Stomach smooth muscle (tissue), 2 donors: ENCODE measurements around the gene B4GAT1.
"Not testable (repeated sequence)": the region's sequence is repeated elsewhere in the genome, so short reads cannot be mapped to it uniquely, and the experiment has no call there.

ENCODE experiments used
- H3K27ac ChIP-seq: one replicate; pipeline ENCODE4 v1.7.0; 2013; ENCODE audit warnings: mild to moderate bottlenecking, low read length, inconsistent platforms
- H3K27me3 ChIP-seq, 2 donors: one replicate each; pipeline ENCODE4 v1.7.0; 2013; ENCODE audit warnings: low read length in 2 of 2; ENCODE audit not compliant: insufficient read depth in 2 of 2, control insufficient read depth in 1 of 2
- H3K36me3 ChIP-seq, 2 donors: one replicate each; pipeline ENCODE4 v1.7.0; 2013; ENCODE audit warnings: low read length in 2 of 2; ENCODE audit not compliant: control insufficient read depth in 2 of 2, insufficient read depth in 2 of 2
- H3K4me1 ChIP-seq: one replicate; pipeline ENCODE4 v1.7.0; 2013; ENCODE audit warnings: low read length; ENCODE audit not compliant: control insufficient read depth, insufficient read depth
- H3K4me3 ChIP-seq, 2 donors: one replicate each; pipeline ENCODE4 v1.7.0; 2013; ENCODE audit warnings: low read length in 2 of 2
- H3K9ac ChIP-seq, 2 donors: one replicate each; pipeline ENCODE4 v1.7.0; 2013; ENCODE audit warnings: low read length in 2 of 2, mild to moderate bottlenecking in 1 of 2
- H3K9me3 ChIP-seq, 2 donors: one replicate each; pipeline ENCODE4 v1.7.0; 2013; ENCODE audit warnings: low read length in 2 of 2; ENCODE audit not compliant: control insufficient read depth in 2 of 2
- donor health status: healthy.
- donor health status: Pancreatic carcinoma.

Gene B4GAT1

DNA sequence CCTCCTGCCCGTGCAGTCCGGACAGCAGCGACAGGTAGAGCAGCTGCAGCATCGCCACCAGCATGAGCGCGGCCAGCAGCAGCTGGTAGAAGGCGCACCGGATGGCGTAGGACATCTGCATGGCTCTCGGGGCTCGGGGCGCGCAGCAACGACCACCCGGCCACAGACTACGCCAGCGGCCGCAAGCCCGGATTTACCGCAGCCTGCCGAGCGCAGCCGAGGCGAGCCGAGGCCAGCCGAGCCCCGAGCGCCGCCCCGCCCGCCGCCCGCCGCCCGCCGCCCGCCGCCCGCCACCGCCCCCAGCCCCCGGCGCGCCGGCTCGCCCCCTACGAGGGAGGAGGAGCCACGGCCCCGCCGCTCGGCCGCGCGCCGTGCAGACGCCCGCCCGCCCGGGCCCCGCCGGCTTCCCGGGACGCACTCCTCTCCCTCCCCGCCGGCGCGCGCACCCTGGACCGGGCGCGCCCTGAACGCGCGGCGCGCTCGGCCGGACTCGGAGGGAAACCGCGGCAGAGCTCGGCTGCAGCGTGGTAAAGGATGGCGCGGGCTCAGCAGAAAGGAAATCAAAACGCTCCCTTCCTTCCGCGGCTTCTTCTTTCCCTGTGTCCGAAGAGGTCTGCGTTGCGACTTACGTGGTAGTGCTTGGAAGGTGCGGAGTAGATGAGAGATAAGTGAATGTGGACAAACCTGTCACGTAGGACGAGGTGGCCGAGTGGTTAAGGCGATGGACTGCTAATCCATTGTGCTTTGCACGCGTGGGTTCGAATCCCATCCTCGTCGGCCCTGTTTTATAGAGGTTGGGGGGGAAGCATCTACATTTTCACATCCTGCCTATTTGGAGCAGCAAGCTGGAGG lies at the start of gene B4GAT1:
B4GAT1 (minus strand) TSS at position 205 of the 852 bp plus-strand sequence; CDS start at position 121, 84 bp downstream.
- Histone ChIP-seq H3K4me3 (peak within 1 kb of the TSS; percentile 78 to 98), H3K9ac (peak within 1 kb of the TSS; percentile 86 to 97), H3K27ac (peak within 1 kb of the TSS; percentile 82), H3K9me3 (no peaks in the 10 kb centered on the region), H3K4me1 (peaks cover 46% of the 10 kb centered on the region), H3K36me3 (peaks cover 3 to 7% of the 10 kb centered on the region in 2 donors), H3K27me3 (no peaks in the 10 kb centered on the region)

DNA sequence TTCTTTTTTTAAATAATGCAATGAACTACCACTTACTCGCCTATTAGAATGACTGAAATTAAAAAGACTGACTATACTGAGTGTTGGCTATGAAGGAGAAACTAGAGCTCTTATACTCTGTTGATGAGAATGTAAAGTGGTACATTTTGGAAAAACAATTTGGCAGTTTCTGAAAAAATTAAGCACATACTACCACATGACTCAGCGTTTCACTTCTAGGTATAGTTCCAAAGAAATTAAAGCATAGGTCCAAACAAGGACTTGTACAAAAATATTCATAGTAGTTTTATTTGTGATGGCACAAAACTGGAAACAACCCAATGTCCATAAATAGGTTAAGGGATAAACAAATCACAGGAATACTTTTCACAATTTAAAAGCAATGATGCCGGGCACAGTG lies 46.5 kb upstream of the B4GAT1 start:
- Histone ChIP-seq H3K4me3 (no peak overlapping the region), H3K4me1 (no peaks in the 10 kb centered on the region), H3K9me3 (no peaks in the 10 kb centered on the region), H3K27me3 (peaks cover 2% of the 10 kb centered on the region in 2 donors), H3K36me3 (no peaks in the 10 kb centered on the region), H3K27ac (no peak overlapping the region), H3K9ac (no peak overlapping the region)

GRCh38 chr11:66391322-66391721 lies 43.9 kb upstream of the B4GAT1 start:
- Histone ChIP-seq H3K27me3 (peaks cover 2% of the 10 kb centered on the region in 2 donors), H3K4me1 (peaks cover 2% of the 10 kb centered on the region), H3K9ac (no peak overlapping the region), H3K4me3 (no peak overlapping the region), H3K36me3 (no peaks in the 10 kb centered on the region), H3K9me3 (no peaks in the 10 kb centered on the region), H3K27ac (no peak overlapping the region)

DNA sequence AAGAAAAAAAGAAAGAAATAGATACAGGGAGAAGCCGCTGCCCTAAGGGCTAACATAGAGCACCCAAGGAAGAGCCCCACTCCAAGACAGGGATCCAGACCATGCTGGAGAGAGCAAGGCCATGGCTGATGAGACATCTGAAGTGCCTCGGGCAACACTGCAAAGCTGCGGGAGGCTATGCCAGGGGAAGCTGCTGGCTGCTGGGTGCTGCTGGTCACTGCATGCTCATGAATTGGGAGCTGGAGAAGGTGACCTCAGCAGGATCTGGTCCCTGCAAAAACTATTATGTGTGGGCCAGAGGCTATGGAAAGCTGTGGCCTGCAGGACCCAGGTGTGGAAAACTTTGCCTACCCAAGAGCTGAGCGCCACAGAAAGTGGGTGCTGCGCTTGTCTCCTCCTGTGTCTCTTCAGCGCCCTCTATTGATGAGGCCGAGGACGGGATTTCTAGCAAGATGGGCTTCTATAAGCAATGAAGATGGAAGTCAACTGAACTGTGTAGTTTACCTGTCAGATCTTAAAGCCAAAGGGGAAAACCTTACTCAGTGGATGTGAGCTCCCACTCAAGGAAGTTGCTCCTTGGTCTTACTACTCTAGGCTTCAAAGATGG lies 41.5 kb upstream of the B4GAT1 start:
- H3K9ac ChIP-seq = no peak overlapping the region
- H3K4me1 ChIP-seq = peaks cover 4% of the 10 kb centered on the region
- H3K27me3 ChIP-seq = peaks cover 0 to 2% of the 10 kb centered on the region in 2 donors
- no peak overlapping the region for H3K27ac ChIP-seq
- H3K36me3 ChIP-seq = no peaks in the 10 kb centered on the region
- no peak overlapping the region for H3K4me3 ChIP-seq
- H3K9me3 ChIP-seq = no peaks in the 10 kb centered on the region

DNA sequence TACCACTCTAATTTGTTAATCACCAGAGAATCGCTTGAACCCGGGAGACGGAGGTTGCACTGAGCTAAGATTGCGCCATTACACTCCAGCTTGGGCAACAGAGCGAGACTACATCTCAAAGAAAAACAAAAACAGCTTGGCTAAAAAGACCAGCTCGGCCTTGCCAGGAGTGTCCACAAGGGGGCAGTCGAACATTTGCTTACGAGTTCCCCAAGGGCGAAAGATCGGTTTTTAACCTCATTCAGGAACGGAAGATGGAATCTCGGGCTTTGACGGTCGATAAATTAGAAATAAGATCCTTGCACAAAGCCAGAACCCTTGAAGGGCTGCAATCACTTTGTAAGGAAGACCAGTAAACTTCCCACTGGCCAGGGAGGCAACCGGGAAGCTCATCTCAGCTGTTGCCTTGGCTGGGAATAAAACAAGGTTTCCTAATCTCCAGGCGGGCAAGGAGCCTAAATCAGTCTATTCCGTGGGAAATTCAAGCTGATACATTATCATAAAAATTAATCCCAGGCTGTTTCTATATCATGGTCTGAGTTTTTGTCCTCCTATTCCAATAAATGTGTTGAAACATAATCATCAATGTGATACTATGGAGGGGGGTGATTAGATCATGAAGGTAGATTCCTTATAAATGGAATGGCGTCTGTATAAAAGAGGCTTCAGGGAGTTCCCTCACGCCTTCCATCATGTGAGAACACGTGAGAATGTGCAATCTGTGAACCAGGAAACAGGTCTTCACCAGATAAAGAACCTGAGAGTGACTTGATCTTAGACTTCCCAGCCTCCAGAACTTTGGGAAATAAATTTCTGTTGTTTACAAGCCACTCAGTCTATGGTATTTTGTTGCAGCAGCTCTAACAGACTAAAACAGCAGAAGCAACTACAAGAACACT lies 39.0 kb upstream of the B4GAT1 start:
- Histone ChIP-seq H3K4me1 (peaks cover 4% of the 10 kb centered on the region), H3K4me3 (peak overlapping the region; percentile 5 to 66), H3K36me3 (no peaks in the 10 kb centered on the region), H3K9me3 (no peaks in the 10 kb centered on the region), H3K9ac (peak overlapping the region in 1 of 2 donors; percentile 68), H3K27ac (no peak overlapping the region), H3K27me3 (peaks cover 0 to 3% of the 10 kb centered on the region in 2 donors)

DNA sequence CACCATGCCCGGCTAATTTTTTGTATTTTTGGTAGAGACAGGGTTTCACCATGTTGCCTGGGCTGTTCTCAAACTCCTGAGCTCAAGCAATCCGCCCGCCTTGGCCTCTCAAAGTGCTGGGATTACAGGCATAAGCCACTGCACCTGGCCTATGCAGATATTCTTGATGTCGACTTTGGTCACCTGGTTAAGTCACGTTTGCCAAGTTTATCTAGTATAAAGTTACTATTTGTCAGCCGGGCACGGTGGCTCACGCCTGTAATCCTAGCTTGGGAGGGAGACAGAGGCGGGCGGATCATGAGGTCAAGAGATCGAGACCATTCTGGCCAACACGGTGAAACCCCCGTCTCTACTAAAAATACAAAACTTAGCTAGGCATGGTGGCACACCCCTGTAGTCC lies 36.9 kb upstream of the B4GAT1 start:
- not testable (repeated sequence) for H3K9ac ChIP-seq, H3K4me3 ChIP-seq, H3K36me3 ChIP-seq, H3K9me3 ChIP-seq, H3K4me1 ChIP-seq, H3K27me3 ChIP-seq, H3K27ac ChIP-seq

DNA sequence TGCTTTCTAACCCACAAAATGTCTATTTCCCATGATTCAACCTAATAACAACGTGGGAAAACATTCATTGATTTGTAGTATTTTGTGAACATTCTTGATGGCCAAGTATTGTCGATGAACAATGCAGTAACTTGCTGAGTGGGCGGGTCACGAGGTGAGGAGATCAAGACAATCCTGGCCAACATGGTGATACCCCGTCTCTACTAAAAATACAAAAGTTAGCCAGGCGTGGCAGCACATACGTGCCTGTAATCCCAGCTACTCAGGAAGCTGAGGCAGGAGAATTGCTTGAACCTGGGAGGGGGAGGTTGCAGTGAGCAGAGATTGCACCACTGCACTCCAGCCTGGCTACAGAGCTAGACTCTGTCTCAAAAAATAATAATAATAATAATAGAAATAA lies 32.8 kb upstream of the B4GAT1 start:
- H3K9me3 ChIP-seq, H3K9ac ChIP-seq, H3K27ac ChIP-seq, H3K36me3 ChIP-seq, H3K27me3 ChIP-seq, H3K4me3 ChIP-seq, H3K4me1 ChIP-seq: not testable (repeated sequence)

- H3K4me3 ChIP-seq, H3K9ac ChIP-seq, H3K36me3 ChIP-seq, H3K9me3 ChIP-seq, H3K27ac ChIP-seq: not testable (repeated sequence)
- Histone ChIP-seq H3K27me3 (peaks cover 22 to 30% of the 10 kb centered on the region in 2 donors), H3K4me1 (peaks cover 15% of the 10 kb centered on the region)
Observed at GRCh38 chr11:66373690-66374287, 26.4 kb upstream of the B4GAT1 start.

DNA sequence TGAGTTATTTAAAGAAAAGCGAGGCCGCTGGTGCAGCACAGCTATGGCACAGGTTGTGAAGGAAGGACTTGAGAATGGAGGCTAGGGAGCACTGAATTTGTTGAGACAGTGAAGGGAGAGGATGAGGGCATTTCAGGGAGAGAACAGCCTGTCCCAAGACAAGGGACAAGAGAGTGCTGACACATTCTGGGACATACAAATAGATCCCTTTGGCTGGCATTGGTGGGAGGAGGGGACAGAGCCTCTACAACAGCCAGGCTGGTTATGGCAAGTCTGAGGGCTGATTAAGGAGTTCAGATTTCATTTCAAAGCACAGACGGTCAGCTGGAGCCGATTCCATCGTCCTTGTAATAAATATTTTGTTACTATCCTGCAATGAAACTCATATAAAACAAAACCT lies 25.8 kb upstream of the B4GAT1 start:
- Histone ChIP-seq H3K9me3 (no peaks in the 10 kb centered on the region), H3K27me3 (peaks cover 22 to 30% of the 10 kb centered on the region in 2 donors), H3K36me3 (no peaks in the 10 kb centered on the region), H3K9ac (no peak overlapping the region), H3K27ac (no peak overlapping the region), H3K4me1 (peaks cover 15% of the 10 kb centered on the region), H3K4me3 (no peak overlapping the region)
